BLaER1 (cell line): ENCODE results near the gene THAP10.

Experiments
- H3K27ac ChIP-seq: shearing (Covaris generic); formaldehyde crosslinking; 2 replicates; pipeline ENCODE4 v1.8.1; 2022
- H3K27me3 ChIP-seq: shearing (Covaris generic); formaldehyde crosslinking; 2 replicates; pipeline ENCODE4 v1.8.1; 2022
- H3K36me3 ChIP-seq: shearing (Covaris generic); formaldehyde crosslinking; 2 replicates; pipeline ENCODE4 v1.8.1; 2022
- H3K4me1 ChIP-seq: shearing (Covaris generic); formaldehyde crosslinking; 2 replicates; pipeline ENCODE4 v1.8.1; 2022
- H3K4me2 ChIP-seq: shearing (Covaris generic); formaldehyde crosslinking; 2 replicates; pipeline ENCODE4 v1.8.1; 2022
- H3K4me3 ChIP-seq: shearing (Covaris generic); formaldehyde crosslinking; 2 replicates; pipeline ENCODE4 v1.8.1; 2022
- H3K9ac ChIP-seq: shearing (Covaris generic); formaldehyde crosslinking; 2 replicates; pipeline ENCODE4 v1.8.1; 2022
- H3K9me3 ChIP-seq: shearing (Covaris generic); formaldehyde crosslinking; 2 replicates; pipeline ENCODE4 v1.8.1; 2022
- H4K20me1 ChIP-seq: shearing (Covaris generic); formaldehyde crosslinking; 2 replicates; pipeline ENCODE4 v1.8.1; 2022
- Cebpa-rat ChIP-seq: shearing (Covaris generic); IDR thresholded peaks from 2 replicates; pipeline ENCODE4 v1.8.1; 2022

The THAP10 gene

DNA sequence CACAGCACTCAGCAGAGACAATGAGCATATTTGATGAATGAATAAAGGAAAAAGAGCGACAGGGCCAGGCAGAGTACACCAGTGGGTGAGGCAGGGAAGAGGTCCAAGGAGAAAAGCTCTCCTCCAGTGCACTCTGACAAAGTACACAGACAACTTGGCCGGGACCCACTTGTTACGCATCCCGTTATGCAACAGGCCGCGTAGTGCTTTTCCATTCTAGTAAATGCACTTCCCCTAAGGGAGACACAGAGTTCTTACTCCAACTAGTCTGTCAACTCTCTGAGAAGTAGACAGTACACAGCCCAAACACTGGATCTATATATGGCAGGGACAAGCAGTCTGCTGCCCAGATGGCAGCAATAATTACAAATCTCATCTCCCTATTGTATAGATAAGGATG is 56.8 kb downstream of the THAP10 start:
- Histone ChIP-seq H3K27ac (no peak overlapping the region), H3K4me2 (no peak overlapping the region), H3K9ac (no peak overlapping the region), H3K9me3 (no peaks in the 10 kb centered on the region), H3K27me3 (no peaks in the 10 kb centered on the region), H3K4me1 (no peaks in the 10 kb centered on the region), H3K4me3 (no peak overlapping the region), H3K36me3 (peaks cover 59% of the 10 kb centered on the region), H4K20me1 (no peaks in the 10 kb centered on the region)
- TF ChIP-seq Cebpa-rat: no peak

DNA sequence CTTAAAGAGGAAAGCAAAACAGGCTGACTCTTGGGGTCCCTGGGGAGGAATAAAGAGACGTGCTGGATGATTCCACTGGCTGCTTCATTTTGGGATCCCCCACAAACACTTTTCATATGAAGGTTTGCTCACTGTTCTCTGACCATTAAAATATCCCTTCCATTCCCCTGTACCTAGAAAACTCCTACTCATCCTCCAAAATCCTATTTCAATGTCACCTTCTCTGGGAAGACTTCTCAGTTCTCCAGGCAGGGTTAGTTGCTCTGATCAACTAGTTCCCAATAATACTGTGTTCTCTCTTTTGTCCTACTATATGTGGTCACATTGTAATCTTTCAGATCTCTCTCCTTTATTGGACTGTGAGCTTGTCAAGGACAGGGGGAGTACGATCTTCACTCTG is 57.2 kb downstream of the THAP10 start:
- no peak for TF ChIP-seq Cebpa-rat
- no peak overlapping the region for H3K4me2 ChIP-seq
- H3K9me3 ChIP-seq: no peaks in the 10 kb centered on the region
- no peak overlapping the region for H3K9ac ChIP-seq
- H3K27ac ChIP-seq: no peak overlapping the region
- H4K20me1 ChIP-seq: no peaks in the 10 kb centered on the region
- no peak overlapping the region for H3K4me3 ChIP-seq
- H3K4me1 ChIP-seq: no peaks in the 10 kb centered on the region
- H3K36me3 ChIP-seq: peaks cover 59% of the 10 kb centered on the region
- H3K27me3 ChIP-seq: no peaks in the 10 kb centered on the region

DNA sequence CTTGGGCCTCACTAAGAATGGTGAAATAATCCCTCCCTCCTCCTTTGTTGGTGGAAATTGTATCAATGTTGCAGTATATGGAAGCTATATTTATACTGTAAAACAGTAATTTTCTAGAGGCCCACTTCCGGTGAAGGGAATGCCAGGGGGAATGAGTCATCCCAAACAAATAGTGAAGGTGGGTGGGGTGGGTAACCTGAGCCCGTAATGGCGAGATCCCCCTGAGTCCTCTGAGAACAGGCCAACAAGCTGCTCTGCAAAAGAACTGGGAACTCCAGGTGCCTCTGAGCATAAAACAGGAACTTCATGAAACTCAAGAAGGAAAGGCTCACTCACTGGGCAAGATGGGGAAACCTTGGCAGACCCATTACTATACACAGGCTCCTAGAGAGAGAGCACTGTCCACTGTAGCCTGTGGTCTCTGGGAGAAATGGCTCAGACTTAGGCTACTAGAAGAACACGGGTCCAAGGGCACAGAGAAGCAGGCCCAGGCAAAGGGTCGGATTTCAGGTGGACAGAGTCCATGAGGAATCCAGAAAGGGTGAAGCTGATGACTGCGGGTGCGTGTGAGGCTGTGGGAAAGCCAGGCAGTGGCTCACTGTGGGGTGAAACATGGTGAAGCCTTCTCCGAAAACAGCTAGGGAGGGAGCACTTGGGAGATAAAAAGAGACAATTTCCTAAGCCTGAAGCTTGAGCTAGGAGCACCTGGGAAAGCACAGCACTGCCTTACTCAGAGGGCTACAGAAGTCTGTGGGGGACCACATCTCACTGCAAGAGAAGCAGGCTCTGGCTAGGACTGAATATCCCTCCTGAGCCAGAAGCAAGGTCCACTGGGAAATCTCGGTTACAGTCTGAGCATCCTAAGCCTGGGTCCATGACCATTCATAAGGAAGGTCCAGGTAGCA is 58.1 kb downstream of the THAP10 start:
- Histone ChIP-seq H3K9ac (no peak overlapping the region), H3K27me3 (no peaks in the 10 kb centered on the region), H3K9me3 (no peaks in the 10 kb centered on the region), H3K4me2 (no peak overlapping the region), H3K36me3 (peaks cover 59% of the 10 kb centered on the region), H3K27ac (no peak overlapping the region), H4K20me1 (no peaks in the 10 kb centered on the region), H3K4me1 (no peaks in the 10 kb centered on the region), H3K4me3 (no peak overlapping the region)
- TF ChIP-seq Cebpa-rat: no peak

DNA sequence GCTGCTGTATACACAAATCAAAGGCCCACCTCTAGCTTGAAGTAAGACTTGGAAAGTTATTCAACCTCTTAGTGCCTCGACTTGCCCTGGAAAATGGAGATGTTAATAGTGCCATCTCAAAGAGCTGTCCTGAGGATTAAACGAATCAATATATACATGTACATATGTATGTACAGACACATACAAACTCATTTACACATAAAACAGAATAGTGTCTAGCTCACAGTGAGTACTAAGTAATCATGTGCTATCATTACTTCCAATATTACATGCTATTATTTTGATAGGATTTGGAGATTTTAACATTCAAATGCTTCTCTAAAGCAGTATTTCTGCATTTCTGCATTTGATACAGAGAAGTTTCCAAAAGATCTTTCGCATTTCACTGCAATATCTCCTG is 58.8 kb downstream of the THAP10 start:
- TF ChIP-seq Cebpa-rat: no peak
- Histone ChIP-seq H3K4me2 (no peak overlapping the region), H3K4me1 (no peaks in the 10 kb centered on the region), H3K36me3 (peaks cover 59% of the 10 kb centered on the region), H3K27ac (no peak overlapping the region), H3K9me3 (no peaks in the 10 kb centered on the region), H4K20me1 (no peaks in the 10 kb centered on the region), H3K4me3 (no peak overlapping the region), H3K9ac (no peak overlapping the region), H3K27me3 (no peaks in the 10 kb centered on the region)

DNA sequence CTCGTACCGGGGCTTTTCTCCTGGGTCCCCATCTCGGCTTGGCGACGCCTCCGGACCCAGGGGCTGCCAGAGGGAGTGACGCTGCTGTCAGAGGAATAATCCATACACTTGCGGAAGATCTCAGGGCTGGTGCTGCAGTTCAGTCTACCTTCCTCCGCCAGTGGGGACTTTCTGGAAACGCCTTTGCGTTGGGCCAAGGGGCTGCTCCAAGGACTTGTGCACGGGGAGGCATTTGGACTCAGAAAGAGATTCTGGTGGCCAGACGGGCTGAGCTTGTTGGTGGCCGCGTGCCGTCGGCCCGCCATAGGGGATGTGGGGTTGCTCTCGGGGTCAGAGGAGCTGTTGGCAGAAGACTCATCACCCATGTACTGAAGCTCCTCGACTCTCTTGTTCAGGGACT is 60.1 kb downstream of the THAP10 start:
- no peak for TF ChIP-seq Cebpa-rat
- no peaks in the 10 kb centered on the region for H3K4me1 ChIP-seq
- H3K36me3 ChIP-seq: peaks cover 59% of the 10 kb centered on the region
- H4K20me1 ChIP-seq: no peaks in the 10 kb centered on the region
- H3K4me2 ChIP-seq: no peak overlapping the region
- no peaks in the 10 kb centered on the region for H3K9me3 ChIP-seq
- no peak overlapping the region for H3K9ac ChIP-seq
- no peak overlapping the region for H3K27ac ChIP-seq
- no peaks in the 10 kb centered on the region for H3K27me3 ChIP-seq
- H3K4me3 ChIP-seq: no peak overlapping the region
